GM12891 (cell line): ENCODE results near the gene ALDH4A1.

Experiments
- PAX5 ChIP-seq: IDR thresholded peaks from 2 replicates; pipeline ENCODE4 v1.6.1; 2011; ENCODE audit warnings: low read length, moderate library complexity, mild to moderate bottlenecking; ENCODE audit not compliant: insufficient read depth, severe bottlenecking
- POLR2A ChIP-seq: IDR thresholded peaks from 2 replicates; pipeline ENCODE4 v1.6.1; 2011; ENCODE audit warnings: low read depth, low read length, control low read depth
- POLR2AphosphoS5 ChIP-seq: IDR thresholded peaks from 2 replicates; pipeline ENCODE4 v1.6.1; 2011; ENCODE audit warnings: low read depth, low read length, control low read depth
- SPI1 ChIP-seq: IDR thresholded peaks from 2 replicates; pipeline ENCODE4 v1.6.1; 2011; ENCODE audit warnings: low read depth, low read length, control low read depth
- TAF1 ChIP-seq: IDR thresholded peaks from 2 replicates; pipeline ENCODE4 v1.6.1; 2011; ENCODE audit warnings: low read depth, low read length, control low read depth

DNA sequence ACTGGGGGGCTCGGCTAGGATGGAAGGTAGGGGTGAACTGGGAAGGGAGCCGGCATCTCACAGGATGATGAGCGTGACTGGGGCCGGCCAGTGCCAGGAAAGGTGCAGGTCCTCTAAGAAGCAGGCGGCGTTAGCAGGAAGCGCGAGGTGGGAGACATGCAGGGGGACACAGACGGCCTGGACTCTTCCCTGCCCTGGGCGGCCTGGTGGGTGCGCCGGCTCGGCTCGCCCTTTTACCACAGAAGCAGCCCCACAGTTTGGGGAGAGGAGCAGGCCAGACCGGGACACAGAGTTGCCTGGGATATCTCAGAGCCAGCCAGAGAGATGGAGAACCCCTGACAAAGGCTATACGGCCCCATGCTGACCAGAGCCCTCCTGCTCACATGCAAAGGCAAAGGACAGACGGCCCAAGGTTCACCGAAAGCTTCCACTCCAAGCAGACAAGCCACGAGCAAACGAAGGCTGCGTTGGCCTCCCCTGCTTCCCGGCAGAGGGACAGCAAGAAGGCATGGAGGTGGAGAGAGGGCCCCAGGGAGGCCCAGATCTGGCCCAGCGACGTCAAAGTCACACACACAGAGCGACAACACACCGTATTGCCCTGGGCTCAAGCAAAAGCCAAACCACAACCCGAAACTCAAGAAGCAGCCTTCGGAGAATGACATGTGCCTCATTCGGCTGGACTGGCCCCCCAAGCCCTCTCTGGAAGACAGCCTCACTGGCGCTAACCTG, 14.9 kb upstream of the ALDH4A1 start:
- TF ChIP-seq POLR2A (no peak), POLR2AphosphoS5 (no peak), TAF1 (no peak), SPI1 (no peak), PAX5 (no peak)
